Myocyte (in vitro differentiated cells): ENCODE measurements around the gene MRPS14. TPM values are rescaled to one million over a fixed set of nuclear protein-coding genes. Genes with fewer than 3 reads are reported as not detected.

Experiments
- DNase-seq: peaks from one replicate; pipeline ENCODE4 v3.0.0-alpha.2; 2012; ENCODE audit warnings: low read depth
- total RNA-seq: library from RNA; depleted of rRNA; stranded (reverse); fragments of >200 nt; gene quantifications from 2 replicates; pipeline ENCODE4 v1.2.3, GENCODE V29; 2014

Gene MRPS14
- total RNA-seq, 1 donor from 2014 or later = 17.7 TPM

DNA sequence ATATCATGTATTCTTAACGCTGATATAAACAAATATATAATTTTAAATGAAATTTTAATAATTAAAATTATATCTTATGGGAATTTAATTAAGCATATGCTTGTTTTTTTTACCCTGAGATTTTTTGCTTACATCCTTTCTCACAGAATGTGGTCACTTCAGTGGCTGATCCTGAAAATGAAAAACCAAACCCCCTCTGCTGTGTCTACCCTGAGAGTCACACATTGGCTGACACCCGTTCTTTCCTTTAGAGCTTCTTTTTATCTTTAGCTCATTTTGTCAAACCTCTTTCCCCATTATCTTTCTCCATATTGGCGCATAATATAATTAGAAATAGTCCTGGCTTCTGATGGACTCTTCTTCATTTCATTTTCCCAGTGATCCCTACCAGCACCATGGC lies 34.2 kb downstream of the MRPS14 start:
- DNase-seq = no peak

DNA sequence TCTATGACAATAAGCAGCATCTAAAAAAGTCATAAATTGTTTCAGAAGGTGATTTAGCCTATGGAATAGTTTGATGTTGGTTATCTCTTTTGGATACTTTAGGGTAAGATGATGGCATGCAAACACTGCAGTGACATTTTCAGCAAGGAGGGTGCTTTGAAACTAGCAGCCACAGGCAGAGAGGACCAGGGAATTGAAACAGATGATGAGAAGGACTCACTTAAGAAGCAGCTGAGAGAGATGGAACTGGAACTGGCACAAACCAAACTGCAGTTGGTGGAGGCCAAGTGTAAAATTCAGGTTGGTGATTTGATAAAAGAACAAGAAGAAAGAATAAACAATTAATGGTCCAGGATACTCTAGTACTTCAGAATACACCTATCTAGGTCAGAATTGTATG lies 34.7 kb downstream of the MRPS14 start:
- no peak for DNase-seq

DNA sequence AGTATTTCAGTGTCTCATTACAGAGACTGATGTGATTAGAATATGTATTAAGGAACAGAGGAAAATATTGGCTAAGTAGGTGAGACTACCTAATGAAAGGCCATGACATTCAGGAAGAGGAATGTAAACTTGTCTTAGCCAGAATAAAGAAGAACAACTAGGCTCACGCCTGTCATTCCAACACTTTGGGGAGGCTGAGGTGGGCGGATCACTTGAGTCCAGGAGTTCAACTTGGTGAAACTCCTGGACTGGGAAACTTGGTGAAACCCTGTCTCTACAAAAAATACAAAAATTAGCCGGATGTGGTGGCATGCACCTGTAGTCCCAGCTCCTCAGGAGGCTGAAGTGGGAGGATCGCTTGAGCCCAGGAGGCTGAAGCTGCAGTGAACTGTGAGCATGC lies 38.3 kb downstream of the MRPS14 start:
- DNase-seq = no peak

GRCh38 chr1:174982971-174983689 lies 40.1 kb downstream of the MRPS14 start:
- peak; percentile 60 for DNase-seq

DNA sequence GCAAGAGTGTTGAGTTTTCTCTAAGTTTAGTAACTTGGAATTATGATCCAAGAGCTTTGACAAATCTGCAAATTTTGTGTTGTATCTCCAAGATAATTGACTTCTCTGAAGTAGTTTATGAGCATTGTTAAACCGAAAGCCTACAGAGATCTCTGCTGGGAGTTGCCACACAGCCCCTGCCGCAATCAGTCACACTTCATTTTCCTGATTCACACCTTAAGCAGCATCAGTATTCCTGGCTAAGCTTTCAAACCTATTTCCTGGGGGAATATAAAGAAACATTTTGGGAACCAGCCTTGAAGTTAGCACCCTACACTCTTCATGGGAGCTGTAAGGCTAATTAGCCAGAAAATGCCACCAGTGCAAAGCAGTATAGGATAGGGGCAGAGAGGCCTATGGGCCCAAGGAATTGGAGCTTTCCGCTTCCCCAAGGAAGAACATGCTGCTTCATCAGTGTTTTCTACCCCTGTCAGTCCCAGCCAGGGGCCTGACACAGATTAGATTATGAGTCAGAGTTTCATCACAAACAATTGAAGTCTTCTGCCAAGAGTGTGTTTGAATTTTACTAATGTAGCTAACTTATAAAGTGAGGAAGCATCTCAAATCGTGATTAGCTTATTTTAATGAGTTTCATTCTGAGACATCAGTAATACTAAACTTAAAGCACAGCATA lies 46.7 kb downstream of the MRPS14 start:
- no peak for DNase-seq

- DNase-seq = no peak
These were observed 47.5 kb downstream of the MRPS14 start for GRCh38 chr1:174975764-174976163.

DNA sequence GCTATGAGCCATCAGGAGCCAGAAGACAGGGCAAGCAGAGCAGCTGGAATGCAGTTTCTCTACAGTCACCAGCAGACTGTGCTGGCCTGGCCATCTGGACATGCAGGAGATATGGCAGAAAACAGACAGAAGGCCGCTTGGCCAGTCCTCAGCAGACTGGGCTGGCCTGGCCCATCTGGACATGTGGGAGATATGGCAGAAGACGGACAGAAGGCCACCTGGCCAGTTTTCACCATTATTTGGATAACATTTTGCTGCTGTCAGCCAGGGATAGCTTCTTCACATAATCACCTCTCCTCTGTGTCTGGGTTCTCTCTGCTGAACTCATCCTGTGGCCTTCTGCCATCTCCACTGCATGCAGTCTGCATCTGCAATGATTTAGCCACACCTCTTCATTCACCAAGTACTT lies 48.5 kb downstream of the MRPS14 start:
- no peak for DNase-seq

GRCh38 chr1:174971902-174972301 lies 51.3 kb downstream of the MRPS14 start:
- DNase-seq = no peak

DNA sequence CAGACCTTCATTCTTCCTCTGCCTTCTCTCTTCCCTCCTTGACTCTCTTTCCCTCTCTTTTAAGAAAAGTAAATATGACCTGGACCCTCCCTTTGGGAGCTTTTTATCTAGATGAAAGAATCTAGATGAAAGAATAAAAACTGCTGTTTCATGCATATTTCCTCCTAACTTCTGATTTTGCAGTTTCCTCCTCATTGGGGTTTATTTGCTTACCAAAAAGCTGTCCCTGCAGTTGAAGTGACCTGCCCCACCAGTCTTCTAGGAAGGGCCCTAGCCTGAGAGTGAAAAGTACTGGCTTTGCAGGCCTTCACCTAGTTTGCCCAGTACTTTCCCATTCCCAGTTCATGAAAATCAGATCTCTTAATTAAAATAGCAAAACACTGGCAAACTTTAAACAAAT lies 51.8 kb downstream of the MRPS14 start:
- DNase-seq = no peak

DNA sequence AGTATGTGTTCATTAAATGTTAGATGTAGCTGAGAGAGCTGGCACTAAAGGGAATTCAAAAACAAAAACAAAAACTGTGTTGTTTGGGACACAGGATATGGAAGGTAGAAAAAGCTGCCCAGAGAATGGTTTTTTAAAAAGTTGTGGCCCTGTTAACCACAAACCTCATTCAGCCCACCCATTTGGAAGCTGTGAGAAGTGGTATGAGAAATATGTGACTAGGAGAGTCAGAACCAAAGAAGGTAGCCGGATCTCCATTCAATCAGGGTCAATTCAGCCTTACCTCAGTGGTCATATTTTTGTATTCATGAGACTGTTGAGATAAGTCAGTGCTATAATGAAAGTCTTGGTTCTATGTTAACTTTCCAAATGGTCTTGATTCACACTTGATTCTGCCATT lies 53.2 kb downstream of the MRPS14 start:
- peak; percentile 41 for DNase-seq

DNA sequence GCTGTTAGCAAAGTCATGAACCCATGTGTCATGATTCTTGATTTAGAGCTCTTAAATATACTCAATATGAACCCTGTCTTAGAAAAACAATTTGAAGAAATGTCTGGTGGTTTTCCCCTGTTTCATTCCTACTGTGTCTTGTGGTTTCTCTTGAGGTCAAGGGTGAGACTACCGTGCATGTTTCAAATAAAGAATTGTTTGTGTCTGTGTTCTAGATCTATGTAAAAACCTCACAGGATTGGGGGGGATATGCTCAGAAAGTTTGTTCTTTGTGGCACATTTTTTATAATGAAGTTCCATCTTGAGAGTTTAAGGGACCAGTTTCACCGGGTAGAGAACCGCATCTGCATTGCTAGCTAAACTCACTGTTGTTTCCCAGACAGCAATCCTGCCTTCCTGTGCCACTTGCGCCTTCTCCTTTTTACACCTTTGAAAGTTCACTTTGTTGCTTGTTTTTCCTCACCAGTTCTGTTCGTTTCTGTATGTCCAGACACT lies 54.4 kb downstream of the MRPS14 start:
- DNase-seq = peak; percentile 84

GRCh38 chr1:174967845-174968705 lies 55.1 kb downstream of the MRPS14 start:
- no peak for DNase-seq

GRCh38 chr1:174966008-174966572 lies 57.1 kb downstream of the MRPS14 start:
- DNase-seq = no peak

- no peak for DNase-seq
These were observed 57.7 kb downstream of the MRPS14 start for GRCh38 chr1:174965362-174966007.

DNA sequence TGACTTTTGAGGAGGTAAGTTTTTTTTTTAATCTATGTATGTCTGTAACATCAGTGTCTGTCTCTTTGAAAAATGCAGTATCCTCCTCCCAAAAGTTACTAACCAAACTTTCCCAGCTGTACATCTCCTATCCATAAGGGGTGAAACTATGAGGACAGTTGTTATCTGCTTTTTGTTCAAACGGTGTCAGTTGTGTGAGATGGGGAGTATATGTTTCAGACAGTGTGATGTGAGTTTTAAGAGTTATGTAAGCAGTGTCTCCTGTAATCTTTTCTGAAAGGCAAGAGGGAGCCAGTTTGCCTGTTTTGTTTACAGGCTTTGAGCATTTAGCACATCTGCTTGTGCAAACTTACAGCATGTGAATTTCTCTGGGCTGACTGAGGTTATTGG lies 58.3 kb downstream of the MRPS14 start:
- no peak for DNase-seq

GRCh38 chr1:174964261-174964971 lies 58.8 kb downstream of the MRPS14 start:
- no peak for DNase-seq

GRCh38 chr1:174963529-174964125 lies 59.6 kb downstream of the MRPS14 start:
- peak; percentile 66 for DNase-seq
